ENCODE data around the gene ATP10B. TPM values are rescaled to one million over a fixed set of nuclear protein-coding genes. Genes with fewer than 3 reads are reported as not detected.

ATP10B gene
- polyA plus RNA-seq, 1 of the 3 experiments (the other 2 are of a cell fraction) = not detected

DNA sequence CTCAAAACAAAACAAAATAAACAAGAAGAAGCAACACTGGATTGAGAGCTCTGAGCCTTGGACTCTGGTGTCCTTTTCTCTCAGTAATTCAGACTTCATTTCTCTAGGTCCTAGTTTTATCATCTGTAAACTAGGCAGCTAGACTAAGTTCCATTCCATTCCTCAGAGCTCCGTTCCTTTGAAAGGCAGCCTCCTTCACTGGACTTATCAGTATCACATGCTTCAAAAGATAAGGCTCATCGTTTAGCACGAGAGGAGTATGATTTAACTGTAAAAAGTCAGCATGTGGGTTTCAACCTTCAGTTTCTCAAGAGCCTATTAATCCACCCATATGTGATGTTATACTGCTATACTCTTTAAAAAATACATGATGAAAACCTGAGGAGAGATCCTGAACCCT, 1.6 kb downstream of the ATP10B start:
- 2% methylated on average over 3 of the region's 3 CpGs for WGBS (ENCODE audit: low lambda C conversion rate)
- no peak for DNase-seq
- Histone ChIP-seq H3K4me3 (ENCODE audit: low read depth in 2 of 2, low read length in 1 of 2) (no peak overlapping the region), H3K79me2 (ENCODE audit: insufficient read depth) (no peaks in the 10 kb centered on the region), H3K27me3 (ENCODE audit: insufficient read depth) (no peaks in the 10 kb centered on the region), H3K4me2 (no peak overlapping the region), H3K36me3 (replicated peaks in 1 of 2; ENCODE audit: control insufficient read depth in 1 of 2, insufficient read depth in 2 of 2, low read length in 1 of 2) (no peaks in the 10 kb centered on the region), H3K9me2 (no peaks in the 10 kb centered on the region), H3K9me3 (no peaks in the 10 kb centered on the region), H3K27ac (ENCODE audit: low read depth in 2 of 2, low read length in 1 of 2) (no peak overlapping the region), H3K4me1 (ENCODE audit: control insufficient read depth in 1 of 2, insufficient read depth in 2 of 2, low read depth in 1 of 2, low read length in 1 of 2) (no peaks in the 10 kb centered on the region), H3K9ac (no peak overlapping the region), H4K20me1 (ENCODE audit: insufficient read depth) (no peaks in the 10 kb centered on the region), H2AFZ (ENCODE audit: low read depth) (no peak overlapping the region), H3F3A (replicated peaks; ENCODE audit: insufficient read depth) (no peaks in the 10 kb centered on the region)
- TF ChIP-seq, protein P1, sequence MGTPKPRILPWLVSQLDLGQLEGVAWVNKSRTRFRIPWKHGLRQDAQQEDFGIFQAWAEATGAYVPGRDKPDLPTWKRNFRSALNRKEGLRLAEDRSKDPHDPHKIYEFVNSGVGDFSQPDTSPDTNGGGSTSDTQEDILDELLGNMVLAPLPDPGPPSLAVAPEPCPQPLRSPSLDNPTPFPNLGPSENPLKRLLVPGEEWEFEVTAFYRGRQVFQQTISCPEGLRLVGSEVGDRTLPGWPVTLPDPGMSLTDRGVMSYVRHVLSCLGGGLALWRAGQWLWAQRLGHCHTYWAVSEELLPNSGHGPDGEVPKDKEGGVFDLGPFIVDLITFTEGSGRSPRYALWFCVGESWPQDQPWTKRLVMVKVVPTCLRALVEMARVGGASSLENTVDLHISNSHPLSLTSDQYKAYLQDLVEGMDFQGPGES (IDR thresholded peaks at IDR 0.05; ENCODE audit: low read depth, low read length) = no peak
- TF ChIP-seq GABPA (IDR thresholded peaks at IDR 0.05; ENCODE audit: low read depth) (no peak), NRF1 (IDR thresholded peaks at IDR 0.05; ENCODE audit: low read depth, low read length) (no peak), FOXM1 (IDR thresholded peaks at IDR 0.05; ENCODE audit: low read depth) (no peak), TAF1 (IDR thresholded peaks at IDR 0.05; ENCODE audit: borderline replicate concordance, low read depth, low read length) (no peak), POLR2AphosphoS5 (IDR thresholded peaks at IDR 0.05; ENCODE audit: low read depth, low read length) (no peak), SIN3A (IDR thresholded peaks at IDR 0.05; ENCODE audit: borderline replicate concordance, low read depth, low read length) (no peak), TCF12 (IDR thresholded peaks at IDR 0.05) (no peak), MXI1 (IDR thresholded peaks at IDR 0.05; ENCODE audit: low read depth, low read length) (no peak), RFX5 (IDR thresholded peaks at IDR 0.05; ENCODE audit: low read length) (no peak), NFIC (IDR thresholded peaks at IDR 0.05; ENCODE audit: borderline replicate concordance) (no peak), EP300 (IDR thresholded peaks at IDR 0.05; ENCODE audit: borderline replicate concordance in 1 of 2, low read depth in 1 of 2, low read length in 1 of 2) (no peak)
- TF ChIP-seq, protein P2, sequence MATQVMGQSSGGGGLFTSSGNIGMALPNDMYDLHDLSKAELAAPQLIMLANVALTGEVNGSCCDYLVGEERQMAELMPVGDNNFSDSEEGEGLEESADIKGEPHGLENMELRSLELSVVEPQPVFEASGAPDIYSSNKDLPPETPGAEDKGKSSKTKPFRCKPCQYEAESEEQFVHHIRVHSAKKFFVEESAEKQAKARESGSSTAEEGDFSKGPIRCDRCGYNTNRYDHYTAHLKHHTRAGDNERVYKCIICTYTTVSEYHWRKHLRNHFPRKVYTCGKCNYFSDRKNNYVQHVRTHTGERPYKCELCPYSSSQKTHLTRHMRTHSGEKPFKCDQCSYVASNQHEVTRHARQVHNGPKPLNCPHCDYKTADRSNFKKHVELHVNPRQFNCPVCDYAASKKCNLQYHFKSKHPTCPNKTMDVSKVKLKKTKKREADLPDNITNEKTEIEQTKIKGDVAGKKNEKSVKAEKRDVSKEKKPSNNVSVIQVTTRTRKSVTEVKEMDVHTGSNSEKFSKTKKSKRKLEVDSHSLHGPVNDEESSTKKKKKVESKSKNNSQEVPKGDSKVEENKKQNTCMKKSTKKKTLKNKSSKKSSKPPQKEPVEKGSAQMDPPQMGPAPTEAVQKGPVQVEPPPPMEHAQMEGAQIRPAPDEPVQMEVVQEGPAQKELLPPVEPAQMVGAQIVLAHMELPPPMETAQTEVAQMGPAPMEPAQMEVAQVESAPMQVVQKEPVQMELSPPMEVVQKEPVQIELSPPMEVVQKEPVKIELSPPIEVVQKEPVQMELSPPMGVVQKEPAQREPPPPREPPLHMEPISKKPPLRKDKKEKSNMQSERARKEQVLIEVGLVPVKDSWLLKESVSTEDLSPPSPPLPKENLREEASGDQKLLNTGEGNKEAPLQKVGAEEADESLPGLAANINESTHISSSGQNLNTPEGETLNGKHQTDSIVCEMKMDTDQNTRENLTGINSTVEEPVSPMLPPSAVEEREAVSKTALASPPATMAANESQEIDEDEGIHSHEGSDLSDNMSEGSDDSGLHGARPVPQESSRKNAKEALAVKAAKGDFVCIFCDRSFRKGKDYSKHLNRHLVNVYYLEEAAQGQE (IDR thresholded peaks at IDR 0.05; ENCODE audit: low read depth, low read length) = no peak
- TF ChIP-seq, protein P3, sequence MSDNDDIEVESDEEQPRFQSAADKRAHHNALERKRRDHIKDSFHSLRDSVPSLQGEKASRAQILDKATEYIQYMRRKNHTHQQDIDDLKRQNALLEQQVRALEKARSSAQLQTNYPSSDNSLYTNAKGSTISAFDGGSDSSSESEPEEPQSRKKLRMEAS (IDR thresholded peaks at IDR 0.05; ENCODE audit: low read depth) = no peak
- TF ChIP-seq, protein P4, sequence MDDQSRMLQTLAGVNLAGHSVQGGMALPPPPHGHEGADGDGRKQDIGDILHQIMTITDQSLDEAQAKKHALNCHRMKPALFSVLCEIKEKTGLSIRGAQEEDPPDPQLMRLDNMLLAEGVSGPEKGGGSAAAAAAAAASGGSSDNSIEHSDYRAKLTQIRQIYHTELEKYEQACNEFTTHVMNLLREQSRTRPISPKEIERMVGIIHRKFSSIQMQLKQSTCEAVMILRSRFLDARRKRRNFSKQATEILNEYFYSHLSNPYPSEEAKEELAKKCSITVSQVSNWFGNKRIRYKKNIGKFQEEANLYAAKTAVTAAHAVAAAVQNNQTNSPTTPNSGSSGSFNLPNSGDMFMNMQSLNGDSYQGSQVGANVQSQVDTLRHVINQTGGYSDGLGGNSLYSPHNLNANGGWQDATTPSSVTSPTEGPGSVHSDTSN (IDR thresholded peaks at IDR 0.05) = no peak
- ChIA-PET POLR2A (no interaction called here), CTCF (no interaction called here)

All from SK-N-SH (cell line).